Panc1 (cell line): ENCODE data around the gene TBX3.

Experiments
- CTCF ChIP-seq: fragments of 450-650 bp; IDR thresholded peaks from 2 replicates; pipeline ENCODE4 v1.5.1; 2017; ENCODE audit warnings: mild to moderate bottlenecking
- POLR2AphosphoS5 ChIP-seq: IDR thresholded peaks from 2 replicates; pipeline ENCODE4 v1.6.1; 2012; ENCODE audit warnings: mild to moderate bottlenecking, low read depth, low read length, moderate library complexity
- REST ChIP-seq, 2 experiments: IDR thresholded peaks; 2 replicates each; pipeline ENCODE4 v1.6.1; 2011 to 2012; ENCODE audit warnings: low read depth in 2 of 2, control low read depth in 1 of 2, low read length in 1 of 2, mild to moderate bottlenecking in 1 of 2, moderate library complexity in 1 of 2; ENCODE audit not compliant: insufficient read depth in 1 of 2
- SIN3A ChIP-seq: IDR thresholded peaks from 2 replicates; pipeline ENCODE4 v1.6.1; 2012; ENCODE audit warnings: low read depth, mild to moderate bottlenecking, low read length, moderate library complexity, borderline replicate concordance; ENCODE audit not compliant: insufficient read depth
- TCF7L2 ChIP-seq: IDR thresholded peaks from 2 replicates; pipeline ENCODE4 v1.6.1; 2011; ENCODE audit warnings: mild to moderate bottlenecking, low read depth, low read length, inconsistent platforms

GRCh38 chr12:114678718-114679117, 5.3 kb downstream of the TBX3 start:
- TF ChIP-seq CTCF (no peak), POLR2AphosphoS5 (no peak), REST (IDR thresholded peaks at IDR 0.05; ENCODE audit: insufficient read depth in 1 of 2, low read depth in 2 of 2, low read length in 1 of 2) (no peak), SIN3A (no peak), TCF7L2 (no peak)
